ENCODE data around the gene UBR2.

The UBR2 gene

DNA sequence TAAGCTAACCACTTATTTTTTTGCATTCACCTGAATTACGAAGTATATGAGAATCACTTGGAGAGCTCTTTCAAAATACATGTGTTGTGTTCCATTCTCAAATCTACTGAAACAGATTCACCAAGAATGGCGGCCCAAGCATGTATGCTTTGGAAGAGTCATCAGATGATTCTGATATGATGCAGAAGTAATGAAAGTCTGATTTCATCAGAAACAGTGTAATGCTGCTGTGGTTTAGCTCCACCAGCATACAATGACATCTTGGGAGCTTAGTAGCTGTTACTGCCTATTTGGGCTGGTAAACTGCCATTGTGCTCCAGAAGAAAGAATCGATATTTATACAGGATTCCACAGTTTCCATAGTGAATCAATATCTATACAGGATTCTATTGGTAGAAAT, 52.9 kb downstream of the UBR2 start:
- Histone ChIP-seq H3K27ac (ENCODE audit: low read depth in 2 of 2, low read length in 2 of 2) (no peak overlapping the region), H3K4me3 (ENCODE audit: low read length in 2 of 2) (no peak overlapping the region), H3K36me3 (ENCODE audit: control insufficient read depth in 2 of 2, insufficient read depth in 2 of 2, low read length in 2 of 2) (peaks cover 39 to 46% of the 10 kb centered on the region in 2 donors), H3K4me1 (ENCODE audit: control insufficient read depth in 2 of 2, insufficient read depth in 2 of 2, low read length in 2 of 2) (no peaks in the 10 kb centered on the region), H3K9me3 (ENCODE audit: control insufficient read depth in 2 of 2, low read length in 2 of 2) (no peaks in the 10 kb centered on the region), H3K9ac (ENCODE audit: low read depth in 1 of 2, low read length in 2 of 2) (no peak overlapping the region), H3K27me3 (ENCODE audit: control insufficient read depth in 2 of 2, insufficient read depth in 2 of 2, low read length in 2 of 2) (no peaks in the 10 kb centered on the region)

- Histone ChIP-seq H3K36me3 (ENCODE audit: control insufficient read depth in 2 of 2, insufficient read depth in 2 of 2, low read length in 2 of 2) (peaks cover 39 to 47% of the 10 kb centered on the region in 2 donors), H3K9ac (ENCODE audit: low read depth in 1 of 2, low read length in 2 of 2) (no peak overlapping the region), H3K4me3 (ENCODE audit: low read length in 2 of 2) (no peak overlapping the region), H3K4me1 (ENCODE audit: control insufficient read depth in 2 of 2, insufficient read depth in 2 of 2, low read length in 2 of 2) (no peaks in the 10 kb centered on the region), H3K27me3 (ENCODE audit: control insufficient read depth in 2 of 2, insufficient read depth in 2 of 2, low read length in 2 of 2) (no peaks in the 10 kb centered on the region), H3K9me3 (ENCODE audit: control insufficient read depth in 2 of 2, low read length in 2 of 2) (no peaks in the 10 kb centered on the region), H3K27ac (ENCODE audit: low read depth in 2 of 2, low read length in 2 of 2) (no peak overlapping the region)
These were observed 54.3 kb downstream of the UBR2 start for GRCh38 chr6:42618105-42618504.

- peaks cover 39 to 46% of the 10 kb centered on the region in 2 donors for H3K36me3 ChIP-seq (ENCODE audit: control insufficient read depth in 2 of 2, insufficient read depth in 2 of 2, low read length in 2 of 2)
- no peak overlapping the region for H3K9ac ChIP-seq (ENCODE audit: low read depth in 1 of 2, low read length in 2 of 2)
- H3K9me3 ChIP-seq (ENCODE audit: control insufficient read depth in 2 of 2, low read length in 2 of 2) = no peaks in the 10 kb centered on the region
- H3K27ac ChIP-seq (ENCODE audit: low read depth in 2 of 2, low read length in 2 of 2) = no peak overlapping the region
- H3K4me1 ChIP-seq (ENCODE audit: control insufficient read depth in 2 of 2, insufficient read depth in 2 of 2, low read length in 2 of 2) = no peaks in the 10 kb centered on the region
- no peaks in the 10 kb centered on the region for H3K27me3 ChIP-seq (ENCODE audit: control insufficient read depth in 2 of 2, insufficient read depth in 2 of 2, low read length in 2 of 2)
- no peak overlapping the region for H3K4me3 ChIP-seq (ENCODE audit: low read length in 2 of 2)
These were observed 54.9 kb downstream of the UBR2 start for GRCh38 chr6:42618686-42619085.

DNA sequence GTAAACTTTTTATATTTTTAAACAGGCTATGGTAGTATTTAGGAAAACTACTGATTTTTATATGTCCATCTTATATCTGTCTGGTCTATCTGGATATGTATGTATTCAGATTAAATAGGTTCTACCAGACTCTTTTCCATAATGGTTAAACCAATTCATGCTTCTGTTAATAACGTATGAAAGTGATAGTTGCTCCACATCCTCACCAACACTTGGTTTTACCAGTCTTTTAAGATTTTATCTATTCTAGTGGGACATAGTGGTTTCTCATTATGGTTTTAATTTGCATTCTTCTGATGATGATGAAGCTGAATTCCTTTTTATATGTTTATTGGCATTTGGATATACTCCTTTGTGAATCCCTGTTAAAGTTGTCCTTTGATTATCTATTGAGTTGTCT, 56.1 kb downstream of the UBR2 start:
- H3K4me3 ChIP-seq (ENCODE audit: low read length in 2 of 2) = no peak overlapping the region
- no peak overlapping the region for H3K27ac ChIP-seq (ENCODE audit: low read depth in 2 of 2, low read length in 2 of 2)
- no peaks in the 10 kb centered on the region for H3K9me3 ChIP-seq (ENCODE audit: control insufficient read depth in 2 of 2, low read length in 2 of 2)
- peaks cover 37 to 45% of the 10 kb centered on the region in 2 donors for H3K36me3 ChIP-seq (ENCODE audit: control insufficient read depth in 2 of 2, insufficient read depth in 2 of 2, low read length in 2 of 2)
- no peaks in the 10 kb centered on the region for H3K4me1 ChIP-seq (ENCODE audit: control insufficient read depth in 2 of 2, insufficient read depth in 2 of 2, low read length in 2 of 2)
- H3K9ac ChIP-seq (ENCODE audit: low read depth in 1 of 2, low read length in 2 of 2) = no peak overlapping the region
- H3K27me3 ChIP-seq (ENCODE audit: control insufficient read depth in 2 of 2, insufficient read depth in 2 of 2, low read length in 2 of 2) = no peaks in the 10 kb centered on the region

GRCh38 chr6:42624601-42625000, 60.8 kb downstream of the UBR2 start:
- no peak overlapping the region for H3K27ac ChIP-seq (ENCODE audit: low read depth in 2 of 2, low read length in 2 of 2)
- H3K4me3 ChIP-seq (ENCODE audit: low read length in 2 of 2) = no peak overlapping the region
- H3K27me3 ChIP-seq (ENCODE audit: control insufficient read depth in 2 of 2, insufficient read depth in 2 of 2, low read length in 2 of 2) = no peaks in the 10 kb centered on the region
- H3K9ac ChIP-seq (ENCODE audit: low read depth in 1 of 2, low read length in 2 of 2) = no peak overlapping the region
- H3K4me1 ChIP-seq (ENCODE audit: control insufficient read depth in 2 of 2, insufficient read depth in 2 of 2, low read length in 2 of 2) = no peaks in the 10 kb centered on the region
- no peaks in the 10 kb centered on the region for H3K9me3 ChIP-seq (ENCODE audit: control insufficient read depth in 2 of 2, low read length in 2 of 2)
- H3K36me3 ChIP-seq (ENCODE audit: control insufficient read depth in 2 of 2, insufficient read depth in 2 of 2, low read length in 2 of 2) = peaks cover 4 to 31% of the 10 kb centered on the region in 2 donors

DNA sequence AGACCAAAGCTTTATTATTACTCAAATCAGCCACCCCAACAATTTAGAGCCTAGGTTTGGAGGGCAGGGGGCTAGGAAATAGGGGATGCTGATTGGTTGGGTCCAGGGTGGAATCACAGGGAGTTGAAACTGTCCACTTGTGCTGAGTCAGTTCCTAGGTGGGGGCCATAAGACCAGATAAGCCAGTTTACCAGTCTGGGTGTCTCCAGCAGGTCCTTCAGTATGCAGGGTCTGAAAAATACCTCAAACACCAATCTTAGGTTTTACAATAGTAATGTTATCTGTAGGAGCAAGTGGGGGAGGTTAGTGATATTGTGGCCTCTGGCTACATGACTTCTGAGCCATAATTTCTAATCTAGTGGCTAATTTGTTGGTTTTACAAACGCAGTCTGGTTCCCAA, 63.2 kb downstream of the UBR2 start:
- no peak overlapping the region for H3K4me3 ChIP-seq (ENCODE audit: low read length in 2 of 2)
- no peak overlapping the region for H3K9ac ChIP-seq (ENCODE audit: low read depth in 1 of 2, low read length in 2 of 2)
- H3K4me1 ChIP-seq (ENCODE audit: control insufficient read depth in 2 of 2, insufficient read depth in 2 of 2, low read length in 2 of 2) = no peaks in the 10 kb centered on the region
- H3K27ac ChIP-seq (ENCODE audit: low read depth in 2 of 2, low read length in 2 of 2) = no peak overlapping the region
- no peaks in the 10 kb centered on the region for H3K9me3 ChIP-seq (ENCODE audit: control insufficient read depth in 2 of 2, low read length in 2 of 2)
- H3K36me3 ChIP-seq (ENCODE audit: control insufficient read depth in 2 of 2, insufficient read depth in 2 of 2, low read length in 2 of 2) = peaks cover 12 to 37% of the 10 kb centered on the region in 2 donors
- H3K27me3 ChIP-seq (ENCODE audit: control insufficient read depth in 2 of 2, insufficient read depth in 2 of 2, low read length in 2 of 2) = no peaks in the 10 kb centered on the region

DNA sequence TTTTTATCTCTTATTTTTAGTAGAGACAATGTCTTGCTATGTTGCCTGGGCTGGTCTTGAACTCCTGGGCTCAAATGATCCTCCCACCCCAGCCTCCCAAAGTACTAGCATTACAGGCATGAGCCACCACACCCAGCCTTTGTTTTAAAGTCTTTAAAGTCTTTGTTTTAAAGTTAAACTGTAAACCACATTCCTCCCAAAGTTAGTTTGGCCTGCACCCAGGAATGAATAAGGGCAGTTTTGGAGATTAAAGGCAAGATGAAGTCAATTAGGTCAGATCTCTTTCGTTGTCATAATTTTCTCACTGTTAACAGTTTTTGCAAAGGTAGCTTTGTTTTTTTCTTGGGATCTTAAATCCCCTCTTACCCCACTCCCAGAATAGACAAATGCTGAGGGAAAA, 63.8 kb downstream of the UBR2 start:
- Histone ChIP-seq H3K9ac (ENCODE audit: low read depth in 1 of 2, low read length in 2 of 2) (no peak overlapping the region), H3K4me1 (ENCODE audit: control insufficient read depth in 2 of 2, insufficient read depth in 2 of 2, low read length in 2 of 2) (no peaks in the 10 kb centered on the region), H3K27ac (ENCODE audit: low read depth in 2 of 2, low read length in 2 of 2) (no peak overlapping the region), H3K9me3 (ENCODE audit: control insufficient read depth in 2 of 2, low read length in 2 of 2) (no peaks in the 10 kb centered on the region), H3K4me3 (ENCODE audit: low read length in 2 of 2) (no peak overlapping the region), H3K36me3 (ENCODE audit: control insufficient read depth in 2 of 2, insufficient read depth in 2 of 2, low read length in 2 of 2) (peaks cover 18 to 37% of the 10 kb centered on the region in 2 donors), H3K27me3 (ENCODE audit: control insufficient read depth in 2 of 2, insufficient read depth in 2 of 2, low read length in 2 of 2) (no peaks in the 10 kb centered on the region)

GRCh38 chr6:42628604-42629003, 64.8 kb downstream of the UBR2 start:
- Histone ChIP-seq H3K36me3 (ENCODE audit: control insufficient read depth in 2 of 2, insufficient read depth in 2 of 2, low read length in 2 of 2) (peaks cover 25 to 39% of the 10 kb centered on the region in 2 donors), H3K9me3 (ENCODE audit: control insufficient read depth in 2 of 2, low read length in 2 of 2) (no peaks in the 10 kb centered on the region), H3K4me3 (ENCODE audit: low read length in 2 of 2) (no peak overlapping the region), H3K4me1 (ENCODE audit: control insufficient read depth in 2 of 2, insufficient read depth in 2 of 2, low read length in 2 of 2) (no peaks in the 10 kb centered on the region), H3K27ac (ENCODE audit: low read depth in 2 of 2, low read length in 2 of 2) (no peak overlapping the region), H3K27me3 (ENCODE audit: control insufficient read depth in 2 of 2, insufficient read depth in 2 of 2, low read length in 2 of 2) (no peaks in the 10 kb centered on the region), H3K9ac (ENCODE audit: low read depth in 1 of 2, low read length in 2 of 2) (no peak overlapping the region)

GRCh38 chr6:42629845-42630244, 66.0 kb downstream of the UBR2 start:
- H3K4me3 ChIP-seq (ENCODE audit: low read length in 2 of 2) = no peak overlapping the region
- H3K9ac ChIP-seq (ENCODE audit: low read depth in 1 of 2, low read length in 2 of 2) = no peak overlapping the region
- H3K27ac ChIP-seq (ENCODE audit: low read depth in 2 of 2, low read length in 2 of 2) = no peak overlapping the region
- H3K36me3 ChIP-seq (ENCODE audit: control insufficient read depth in 2 of 2, insufficient read depth in 2 of 2, low read length in 2 of 2) = peaks cover 31 to 36% of the 10 kb centered on the region in 2 donors
- no peaks in the 10 kb centered on the region for H3K9me3 ChIP-seq (ENCODE audit: control insufficient read depth in 2 of 2, low read length in 2 of 2)
- H3K27me3 ChIP-seq (ENCODE audit: control insufficient read depth in 2 of 2, insufficient read depth in 2 of 2, low read length in 2 of 2) = no peaks in the 10 kb centered on the region
- no peaks in the 10 kb centered on the region for H3K4me1 ChIP-seq (ENCODE audit: control insufficient read depth in 2 of 2, insufficient read depth in 2 of 2, low read length in 2 of 2)

DNA sequence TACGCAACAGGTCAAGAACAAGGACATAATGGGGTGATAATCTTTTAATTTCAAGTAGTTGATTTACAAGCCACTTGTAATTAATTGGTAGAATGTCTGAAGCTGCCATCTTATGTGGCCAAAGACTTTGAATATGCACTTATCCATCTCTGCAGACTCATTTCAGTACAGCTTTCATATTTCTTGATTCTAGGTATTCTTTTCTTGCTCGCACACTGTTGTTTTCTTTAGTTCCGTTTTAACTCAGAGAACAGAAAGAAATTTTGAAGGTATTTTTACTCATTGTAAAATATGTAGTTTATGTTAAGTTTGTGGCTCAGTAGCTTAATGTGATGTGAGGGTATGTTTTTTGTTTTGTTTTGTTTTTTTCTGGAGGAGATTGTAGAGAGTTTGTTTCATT, 73.9 kb downstream of the UBR2 start:
- no peaks in the 10 kb centered on the region for H3K4me1 ChIP-seq (ENCODE audit: control insufficient read depth in 2 of 2, insufficient read depth in 2 of 2, low read length in 2 of 2)
- no peaks in the 10 kb centered on the region for H3K9me3 ChIP-seq (ENCODE audit: control insufficient read depth in 2 of 2, low read length in 2 of 2)
- H3K9ac ChIP-seq (ENCODE audit: low read depth in 1 of 2, low read length in 2 of 2) = no peak overlapping the region
- no peaks in the 10 kb centered on the region for H3K27me3 ChIP-seq (ENCODE audit: control insufficient read depth in 2 of 2, insufficient read depth in 2 of 2, low read length in 2 of 2)
- no peak overlapping the region for H3K27ac ChIP-seq (ENCODE audit: low read depth in 2 of 2, low read length in 2 of 2)
- H3K4me3 ChIP-seq (ENCODE audit: low read length in 2 of 2) = no peak overlapping the region
- peaks cover 52 to 64% of the 10 kb centered on the region in 2 donors for H3K36me3 ChIP-seq (ENCODE audit: control insufficient read depth in 2 of 2, insufficient read depth in 2 of 2, low read length in 2 of 2)

DNA sequence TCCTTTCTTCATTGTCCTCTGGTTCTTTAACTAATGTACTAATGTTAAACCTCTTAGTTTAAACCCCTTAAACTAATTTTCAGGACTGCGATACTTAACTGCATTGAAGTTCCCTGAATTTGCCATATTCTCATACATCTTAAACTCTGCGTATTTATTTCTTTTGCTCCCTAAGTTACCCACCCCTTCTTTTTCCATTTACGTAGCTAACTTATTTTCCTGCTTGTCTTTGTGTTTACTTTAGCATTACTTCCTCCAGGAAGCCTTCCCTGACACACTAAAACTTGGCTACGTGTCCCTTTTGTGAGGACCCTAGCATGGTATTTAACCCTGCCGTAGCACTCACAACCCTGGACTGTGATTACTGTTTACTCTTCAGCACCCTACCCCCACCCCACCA, 79.0 kb downstream of the UBR2 start:
- no peaks in the 10 kb centered on the region for H3K4me1 ChIP-seq (ENCODE audit: control insufficient read depth in 2 of 2, insufficient read depth in 2 of 2, low read length in 2 of 2)
- no peak overlapping the region for H3K27ac ChIP-seq (ENCODE audit: low read depth in 2 of 2, low read length in 2 of 2)
- no peaks in the 10 kb centered on the region for H3K27me3 ChIP-seq (ENCODE audit: control insufficient read depth in 2 of 2, insufficient read depth in 2 of 2, low read length in 2 of 2)
- H3K9me3 ChIP-seq (ENCODE audit: control insufficient read depth in 2 of 2, low read length in 2 of 2) = no peaks in the 10 kb centered on the region
- H3K4me3 ChIP-seq (ENCODE audit: low read length in 2 of 2) = no peak overlapping the region
- no peak overlapping the region for H3K9ac ChIP-seq (ENCODE audit: low read depth in 1 of 2, low read length in 2 of 2)
- peaks cover 45 to 65% of the 10 kb centered on the region in 2 donors for H3K36me3 ChIP-seq (ENCODE audit: control insufficient read depth in 2 of 2, insufficient read depth in 2 of 2, low read length in 2 of 2)

All from mucosa of rectum (tissue), 2 donors.